AML-193 (cell line): Measurements from ENCODE around the gene CTLA4.

Experiments
- DNase-seq, 2 experiments: peaks; one replicate each; lab custom pipeline; 2025; lab: John Stamatoyannopoulos, UW

CTLA4 gene

DNA sequence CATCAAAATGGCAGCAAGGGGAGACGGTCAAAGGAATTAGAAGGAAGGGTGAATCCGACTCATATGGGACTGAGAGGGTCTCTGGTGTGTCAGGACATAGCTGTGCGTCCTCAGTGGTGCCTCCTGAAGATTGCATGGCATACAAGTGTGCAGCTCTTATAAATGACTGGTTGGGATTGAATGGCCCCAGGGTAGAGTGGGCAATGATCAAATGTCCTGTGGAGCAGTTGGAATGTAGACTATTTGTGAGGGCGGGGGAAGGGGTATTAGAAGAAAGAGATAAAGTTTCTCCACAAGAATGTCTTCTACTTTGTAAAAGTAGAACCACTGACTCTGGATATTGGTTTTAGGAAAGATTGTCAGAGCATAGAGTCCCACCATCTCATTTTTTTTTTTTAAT is 24.6 kb downstream of the CTLA4 start:
- no peak for DNase-seq

- DNase-seq, result no peak
These were observed 25.8 kb downstream of the CTLA4 start for GRCh38 chr2:203893401-203893800.

DNA sequence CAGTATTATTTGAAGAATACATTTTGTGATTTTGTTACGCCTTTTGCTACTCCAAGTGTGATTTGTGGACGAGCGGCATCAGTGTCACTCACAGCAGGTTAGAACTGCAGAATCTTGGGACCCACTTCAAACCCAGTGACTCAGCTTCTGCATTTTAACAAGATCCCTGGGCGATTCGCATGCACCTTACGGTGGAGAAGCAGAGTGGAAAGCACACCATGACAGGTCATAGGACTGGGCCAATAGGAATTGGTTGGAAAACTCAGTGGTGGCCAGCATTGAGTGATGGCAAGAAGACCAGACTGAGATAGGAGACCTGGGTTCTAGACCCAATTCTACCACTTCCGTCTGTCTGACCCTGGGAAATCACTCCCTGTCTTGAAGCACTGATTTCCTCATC is 26.3 kb downstream of the CTLA4 start:
- DNase-seq, result no peak

DNA sequence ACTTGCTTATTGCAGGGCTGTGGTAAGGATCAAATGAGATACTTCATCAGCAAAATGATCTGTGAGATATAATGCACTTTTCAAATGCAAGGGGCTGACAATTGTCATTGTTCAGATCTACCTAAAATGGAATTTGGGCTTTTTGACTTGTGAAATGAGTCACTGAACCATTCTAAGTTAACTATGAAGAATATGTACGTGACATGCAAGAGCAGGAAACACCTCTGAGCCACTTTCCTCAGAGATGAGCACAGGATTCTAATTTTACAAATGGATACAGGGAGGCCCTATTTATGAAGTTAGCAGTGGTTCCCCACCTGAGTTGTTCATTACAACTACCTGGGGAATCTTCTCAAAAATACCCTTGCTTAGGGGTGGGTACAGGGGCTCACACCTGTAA is 26.7 kb downstream of the CTLA4 start:
- DNase-seq, result no peak

- DNase-seq, result no peak
These were observed 30.0 kb downstream of the CTLA4 start for GRCh38 chr2:203897544-203897943.

DNA sequence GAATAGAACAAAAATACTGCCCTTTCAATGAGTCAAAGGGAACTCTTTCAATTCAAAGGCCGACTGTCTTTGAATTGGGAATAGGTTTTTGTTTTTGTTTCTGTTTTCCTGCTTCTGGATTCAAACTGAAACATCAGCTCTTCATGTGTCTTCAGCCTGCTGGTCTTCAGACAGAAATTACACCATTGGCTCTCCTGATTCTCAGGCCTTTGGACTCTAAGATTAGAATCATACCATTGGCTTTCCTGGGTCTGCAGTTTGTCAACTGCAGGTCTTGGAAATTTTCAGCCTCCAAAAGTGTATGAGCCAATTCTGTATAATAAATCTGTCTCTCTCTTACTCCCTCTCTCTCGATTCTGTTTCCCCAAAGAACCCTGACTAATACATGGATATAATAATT is 31.1 kb downstream of the CTLA4 start:
- no peak for DNase-seq

- DNase-seq, result no peak
These were observed 32.7 kb downstream of the CTLA4 start for GRCh38 chr2:203900253-203900652.

GRCh38 chr2:203904022-203904421 is 36.5 kb downstream of the CTLA4 start:
- no peak for DNase-seq

- no peak for DNase-seq
These were observed 38.1 kb downstream of the CTLA4 start for GRCh38 chr2:203905656-203906055.

GRCh38 chr2:203908066-203908796 is 40.7 kb downstream of the CTLA4 start:
- DNase-seq, result no peak

DNA sequence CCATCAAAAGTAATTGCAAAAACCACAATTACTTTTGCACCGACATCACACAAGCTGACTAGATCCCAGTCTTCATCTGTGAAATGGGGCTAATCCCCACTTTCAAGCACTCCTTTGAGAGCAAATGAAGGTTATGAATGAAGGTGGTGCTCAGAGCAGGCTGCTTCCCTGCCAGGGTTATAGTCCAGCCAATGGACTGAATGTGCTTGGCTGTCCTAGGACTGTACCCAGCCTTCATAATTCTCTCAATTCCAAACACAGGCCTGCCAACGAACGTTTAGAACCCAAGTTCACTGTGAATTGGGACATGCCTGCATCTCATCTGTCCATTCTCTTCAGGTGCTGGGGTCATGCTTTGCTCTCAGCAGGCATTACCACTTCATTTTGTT is 41.2 kb downstream of the CTLA4 start:
- no peak for DNase-seq

- no peak for DNase-seq
These were observed 41.8 kb downstream of the CTLA4 start for GRCh38 chr2:203909261-203909967.

- DNase-seq, result no peak
These were observed 42.4 kb downstream of the CTLA4 start for GRCh38 chr2:203909974-203910373.

DNA sequence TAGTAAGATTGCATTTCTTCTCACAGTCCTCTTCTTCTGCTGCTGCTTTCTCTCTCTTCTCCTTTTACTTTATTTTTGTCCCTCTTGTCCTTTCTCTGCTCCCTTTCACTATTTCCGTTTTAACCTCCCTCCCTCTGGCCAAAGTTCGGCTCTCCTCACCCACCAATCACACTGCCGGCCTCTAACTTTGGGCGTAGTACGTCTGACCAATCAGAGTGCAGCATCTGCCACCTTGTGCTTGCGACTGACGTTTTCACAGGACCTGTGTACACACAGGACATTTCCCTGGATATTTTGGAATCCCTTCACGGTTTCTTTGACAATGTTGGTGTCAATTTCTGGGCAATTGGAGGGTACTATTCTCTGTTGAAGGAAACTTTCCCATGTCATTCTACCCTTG is 46.4 kb downstream of the CTLA4 start:
- no peak for DNase-seq

GRCh38 chr2:203914546-203915182 is 47.1 kb downstream of the CTLA4 start:
- DNase-seq, result no peak

DNA sequence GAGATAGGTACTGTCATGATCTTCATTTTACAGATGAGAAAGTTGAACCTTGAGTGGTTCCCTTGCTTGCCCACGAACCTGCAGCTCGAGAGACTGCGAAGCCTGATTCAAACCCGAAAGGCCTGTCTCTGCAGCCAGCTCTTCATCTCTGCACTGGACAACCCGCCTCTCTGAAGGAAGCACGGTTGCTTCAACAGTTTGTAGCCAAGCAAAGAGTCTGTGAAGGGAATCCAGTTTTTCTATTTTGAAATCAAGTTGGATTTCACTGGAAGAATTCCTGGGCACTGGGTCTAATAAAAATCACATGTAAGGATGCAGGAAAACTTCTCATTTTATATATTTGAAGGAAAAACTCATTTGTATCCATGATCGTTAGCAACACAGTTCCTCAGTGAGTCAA is 47.7 kb downstream of the CTLA4 start:
- no peak for DNase-seq

DNA sequence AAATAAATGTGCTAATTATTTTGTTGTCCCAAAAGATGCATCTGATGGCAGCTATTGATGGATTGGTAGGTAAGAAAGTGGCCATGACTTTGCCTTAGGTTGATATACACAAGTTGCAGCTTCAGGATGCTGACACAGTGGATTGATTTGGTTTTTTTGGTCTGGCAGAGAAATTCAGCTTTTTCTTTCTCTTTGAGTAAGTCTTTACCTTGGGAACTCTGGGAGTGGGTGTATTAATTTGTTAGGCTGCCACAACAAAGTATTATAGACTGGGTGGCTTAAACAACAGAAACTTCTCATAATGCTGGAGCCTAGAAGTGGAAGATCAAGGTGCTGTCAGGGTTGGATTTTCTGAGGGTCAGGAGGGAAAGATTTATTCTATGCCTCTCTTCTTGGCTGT is 49.2 kb downstream of the CTLA4 start:
- DNase-seq, result no peak

GRCh38 chr2:203918264-203918663 is 50.7 kb downstream of the CTLA4 start:
- no peak for DNase-seq

- DNase-seq, result no peak
These were observed 51.3 kb downstream of the CTLA4 start for GRCh38 chr2:203918839-203919238.
